Activated CD8-positive, alpha-beta memory T cell treated with anti-CD3 and anti-CD28 coated beads for 4 hours (primary cell): ENCODE measurements around the gene EHBP1.
"Not testable (repeated sequence)": the region's sequence is repeated elsewhere in the genome, so short reads cannot be mapped to it uniquely, and the experiment has no call there.

ENCODE experiments used
- DNase-seq, 2 donors: peaks; one replicate each; pipeline ENCODE4 v3.0.0-alpha.2; 2020; ENCODE audit warnings: low read depth in 2 of 2

EHBP1 gene

GRCh38 chr2:63018439-63018838, 312.9 kb downstream of the EHBP1 start:
- no peak for DNase-seq

- not testable (repeated sequence) for DNase-seq
These were observed 314.2 kb downstream of the EHBP1 start for GRCh38 chr2:63019686-63020085.

DNA sequence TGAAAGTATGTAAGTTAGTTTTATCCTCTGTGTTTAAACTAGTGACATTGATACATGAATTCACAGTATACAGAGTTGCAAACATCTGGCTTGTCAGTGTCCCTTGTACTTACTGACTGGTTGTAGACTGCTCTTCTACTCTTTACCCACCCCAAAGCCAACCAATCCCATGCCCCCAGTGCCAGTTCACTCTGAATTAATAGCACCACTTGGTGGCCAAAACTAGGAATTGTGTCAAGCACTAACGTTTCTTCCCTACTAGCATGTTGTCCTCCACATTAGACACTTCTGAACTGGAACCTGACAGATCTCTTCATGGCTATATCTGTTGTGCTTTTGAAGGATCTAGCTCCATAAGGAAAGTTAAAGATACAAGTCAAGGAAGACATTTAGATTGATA, 317.9 kb downstream of the EHBP1 start:
- DNase-seq: no peak

DNA sequence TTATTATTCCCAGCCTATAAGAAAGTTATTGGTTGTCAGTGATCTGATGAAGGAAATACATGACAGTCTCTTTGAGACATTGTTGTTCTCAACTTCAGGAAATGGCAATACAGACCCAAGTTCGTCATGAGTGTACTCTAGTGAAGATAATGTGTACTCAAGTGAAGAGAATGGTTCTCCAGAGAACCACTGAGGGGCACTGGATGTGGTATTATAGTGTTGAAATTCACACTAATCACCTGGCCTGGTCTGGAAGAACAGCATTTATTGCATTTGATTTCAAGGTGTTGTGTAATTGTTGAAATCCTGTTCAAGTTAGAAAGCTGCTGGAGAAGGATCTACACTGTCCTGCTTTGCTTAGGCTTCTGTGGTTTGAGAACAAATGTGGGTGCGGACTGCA, 321.7 kb downstream of the EHBP1 start:
- no peak for DNase-seq

DNA sequence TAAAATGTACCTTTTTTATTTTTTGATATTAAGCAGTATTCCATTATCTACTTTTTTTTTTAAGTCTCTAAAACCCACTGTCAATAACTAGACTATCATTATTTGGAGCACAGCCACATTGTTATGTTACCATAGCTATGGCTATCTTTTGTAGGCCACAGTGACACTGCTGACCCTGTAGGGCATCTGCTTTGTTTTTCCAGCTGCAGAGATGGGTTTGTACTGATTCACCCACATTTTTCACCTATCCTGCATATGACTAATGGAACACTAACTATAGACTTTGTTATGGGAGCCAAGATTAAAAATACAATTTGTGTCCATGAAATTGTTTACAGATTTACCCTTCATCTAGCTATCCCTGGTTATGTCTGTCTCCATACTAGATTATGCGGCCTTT, 323.5 kb downstream of the EHBP1 start:
- DNase-seq: no peak

DNA sequence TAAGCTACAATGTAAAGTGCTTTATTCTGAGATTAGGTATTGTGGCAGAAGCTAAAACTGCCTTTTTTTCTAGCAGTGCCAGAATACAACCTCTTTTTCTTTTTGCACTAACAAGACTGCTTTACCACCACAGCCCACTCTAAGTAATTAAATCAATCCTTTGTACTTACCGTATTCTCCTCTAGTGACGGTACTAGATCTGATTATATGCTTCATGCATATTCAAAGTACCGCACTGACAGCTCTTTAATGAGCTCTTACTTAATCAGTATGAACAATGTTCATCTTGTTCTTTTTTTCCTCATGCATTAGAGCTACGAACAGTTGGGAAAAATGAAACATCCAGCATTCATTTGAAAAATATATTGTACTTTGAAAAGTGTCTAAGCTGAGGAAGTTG, 329.0 kb downstream of the EHBP1 start:
- DNase-seq: no peak

- no peak for DNase-seq
These were observed 329.7 kb downstream of the EHBP1 start for GRCh38 chr2:63035169-63035568.

- no peak for DNase-seq
These were observed 330.1 kb downstream of the EHBP1 start for GRCh38 chr2:63035660-63036059.

DNA sequence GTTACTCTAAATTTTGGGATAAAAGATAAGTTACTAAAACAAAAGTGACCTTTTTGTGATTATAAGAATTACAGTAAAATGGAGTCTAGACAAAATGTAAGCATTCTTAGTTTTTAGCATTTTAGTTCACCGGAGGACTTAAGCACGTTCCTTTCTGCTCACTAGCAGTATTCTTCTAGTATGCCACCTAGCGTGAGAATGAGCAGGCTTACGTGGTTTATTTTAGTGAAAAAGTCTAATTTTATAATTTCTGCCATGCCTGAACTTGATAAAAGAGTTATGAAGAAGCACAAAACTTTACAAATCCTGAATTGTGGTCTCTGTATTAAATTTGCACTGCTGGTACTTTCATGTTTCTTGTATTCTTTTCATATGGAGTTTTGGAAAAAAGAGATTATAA, 332.5 kb downstream of the EHBP1 start:
- DNase-seq: no peak

- no peak for DNase-seq
These were observed 335.1 kb downstream of the EHBP1 start for GRCh38 chr2:63040586-63040985.

DNA sequence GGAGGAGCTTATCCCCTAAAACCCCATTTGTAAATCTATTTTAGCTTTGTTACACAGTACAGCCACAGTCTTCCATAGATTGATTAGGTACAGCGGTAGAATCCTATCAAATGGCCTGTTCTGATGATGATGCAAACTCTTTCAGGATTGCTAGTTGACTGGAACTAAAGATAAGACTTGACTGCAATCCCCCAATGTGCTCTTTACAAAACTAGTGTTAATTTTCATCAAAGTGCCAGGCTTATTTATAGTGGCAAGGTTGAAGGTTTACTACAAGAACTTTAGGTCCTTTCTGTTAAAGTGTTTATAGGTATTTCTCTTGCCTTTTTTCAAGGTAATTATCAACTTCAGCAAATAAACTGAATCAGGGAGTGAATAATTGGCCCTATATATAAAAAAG, 336.1 kb downstream of the EHBP1 start:
- no peak for DNase-seq

DNA sequence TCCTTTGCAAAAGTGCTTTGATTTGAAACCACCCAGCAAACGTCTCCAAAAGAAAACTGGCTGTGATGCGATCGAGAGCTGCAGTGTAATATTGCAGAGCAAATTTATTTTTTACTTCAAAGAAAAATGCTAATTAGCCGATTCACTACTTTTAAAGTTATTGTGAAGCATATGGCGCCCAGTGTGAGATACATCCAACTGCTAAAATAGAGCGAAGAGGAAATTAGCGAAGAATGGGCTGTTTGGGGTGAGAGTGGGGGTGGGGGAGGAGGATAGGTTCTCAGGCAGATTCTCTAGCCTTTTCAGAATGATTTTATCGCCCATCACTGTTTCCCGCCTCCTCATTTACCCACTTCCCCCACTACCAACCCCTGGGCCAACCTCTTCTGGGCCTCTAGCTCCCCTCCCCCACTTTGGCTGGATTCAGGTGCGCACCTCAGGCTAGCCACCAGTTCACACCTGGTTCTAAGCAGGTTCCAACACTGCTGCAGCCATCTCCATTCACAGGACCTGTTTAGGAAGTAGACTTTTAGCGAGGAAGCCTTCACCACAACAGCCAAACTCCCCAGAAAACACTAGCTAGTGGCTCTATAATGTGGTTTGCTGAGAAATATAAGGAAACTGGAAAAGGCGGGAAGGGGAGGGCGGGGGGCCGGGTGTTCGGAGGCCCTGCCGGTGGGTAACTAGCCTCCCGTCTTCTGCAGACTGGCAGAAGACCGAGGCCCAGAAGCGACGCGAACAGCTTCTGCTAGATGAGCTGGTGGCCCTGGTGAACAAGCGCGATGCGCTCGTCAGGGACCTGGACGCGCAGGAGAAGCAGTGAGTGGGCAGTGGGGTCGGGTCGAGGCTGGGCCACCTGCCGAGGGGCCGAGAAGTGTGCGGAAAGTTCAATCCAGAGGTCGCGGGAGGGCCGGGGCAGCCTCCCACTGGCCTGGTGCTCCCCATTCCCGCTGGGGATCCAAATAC, 339.1 kb downstream of the EHBP1 start:
- DNase-seq: no peak

- DNase-seq: no peak
These were observed 341.0 kb downstream of the EHBP1 start for GRCh38 chr2:63046552-63046951.

DNA sequence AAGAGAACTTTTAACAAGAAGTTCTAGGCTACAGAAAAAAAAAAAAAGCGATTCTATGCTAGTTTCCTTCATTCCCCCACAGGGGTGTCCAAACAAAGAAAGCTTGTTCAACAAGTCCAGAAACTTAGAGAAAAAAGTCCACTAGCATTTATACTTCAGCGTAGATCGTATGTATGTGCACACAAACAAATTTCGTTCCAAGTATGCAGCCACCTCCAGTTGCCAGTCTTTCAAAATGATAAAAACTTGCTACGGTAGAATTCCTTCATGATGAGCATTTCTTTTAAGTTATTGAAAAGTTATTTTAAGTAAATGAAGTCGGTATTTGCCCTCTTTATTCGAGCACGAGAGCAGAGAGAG, 341.4 kb downstream of the EHBP1 start:
- no peak for DNase-seq

DNA sequence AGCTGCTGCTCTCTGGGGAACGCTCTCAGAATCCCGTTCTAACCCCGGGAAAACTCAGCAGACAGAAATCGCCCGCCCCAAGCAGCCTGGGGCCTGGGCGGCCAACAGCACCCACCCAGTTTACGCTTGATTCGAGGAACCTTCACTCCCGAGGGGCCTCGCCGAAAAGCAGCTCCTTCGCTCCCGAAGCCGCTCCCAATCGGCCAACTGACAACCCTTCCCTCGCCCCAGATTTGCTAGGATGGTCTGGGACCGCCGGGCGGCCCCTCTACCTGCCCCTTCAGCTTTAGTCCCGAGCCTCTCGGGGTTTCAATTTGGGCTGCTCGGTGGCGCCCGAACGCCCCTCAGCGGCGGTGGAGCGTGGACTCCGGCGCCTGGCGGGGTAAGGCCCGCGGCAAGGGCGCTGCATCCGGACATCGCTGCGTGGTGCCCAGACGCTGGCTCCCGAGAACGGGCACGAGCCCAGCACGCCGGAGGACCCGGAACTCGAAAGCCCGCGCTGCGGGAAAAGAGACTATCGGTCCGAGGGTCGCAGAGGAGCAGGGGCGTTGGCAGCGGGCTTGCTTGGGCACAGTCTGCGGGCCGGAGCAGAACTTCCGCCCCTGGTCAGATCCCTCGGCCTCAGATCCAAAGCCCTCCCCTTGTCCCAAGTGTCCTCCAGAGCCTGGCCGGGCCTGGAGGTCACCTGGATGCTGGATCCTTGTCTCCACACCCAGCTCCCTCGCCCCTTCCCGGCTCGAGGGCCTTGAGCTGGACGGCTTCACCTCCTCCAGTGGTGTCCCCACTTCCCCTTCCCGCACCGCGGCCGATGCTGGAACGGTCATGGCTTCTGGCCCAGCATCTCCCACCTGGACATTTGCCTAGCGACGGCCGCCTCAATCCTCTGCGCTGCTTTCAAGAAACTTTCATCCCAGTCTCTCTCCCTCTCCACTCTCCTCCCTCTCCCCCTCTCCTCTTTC, 342.1 kb downstream of the EHBP1 start:
- no peak for DNase-seq

GRCh38 chr2:63048367-63049171, 343.1 kb downstream of the EHBP1 start:
- no peak for DNase-seq

- no peak for DNase-seq
These were observed 343.9 kb downstream of the EHBP1 start for GRCh38 chr2:63049211-63049969.

DNA sequence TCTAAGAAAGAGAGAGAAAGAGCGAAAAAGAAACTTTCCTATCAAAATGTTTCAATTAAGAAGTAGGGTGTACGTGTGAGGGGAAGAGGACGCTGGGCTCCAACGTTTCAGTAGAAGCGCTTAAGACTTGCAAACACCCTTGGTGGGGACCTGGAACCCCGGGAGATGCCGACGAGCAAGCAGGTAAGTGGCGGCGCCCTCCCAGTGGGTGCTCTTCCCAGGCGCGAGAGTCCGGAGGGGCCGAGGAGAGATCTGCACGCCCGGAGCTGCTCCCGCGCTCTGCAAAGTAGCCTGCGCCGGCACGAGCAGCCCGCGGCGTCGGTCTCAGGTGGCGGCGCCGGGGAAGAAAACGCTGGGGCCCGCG, 344.4 kb downstream of the EHBP1 start:
- no peak for DNase-seq

DNA sequence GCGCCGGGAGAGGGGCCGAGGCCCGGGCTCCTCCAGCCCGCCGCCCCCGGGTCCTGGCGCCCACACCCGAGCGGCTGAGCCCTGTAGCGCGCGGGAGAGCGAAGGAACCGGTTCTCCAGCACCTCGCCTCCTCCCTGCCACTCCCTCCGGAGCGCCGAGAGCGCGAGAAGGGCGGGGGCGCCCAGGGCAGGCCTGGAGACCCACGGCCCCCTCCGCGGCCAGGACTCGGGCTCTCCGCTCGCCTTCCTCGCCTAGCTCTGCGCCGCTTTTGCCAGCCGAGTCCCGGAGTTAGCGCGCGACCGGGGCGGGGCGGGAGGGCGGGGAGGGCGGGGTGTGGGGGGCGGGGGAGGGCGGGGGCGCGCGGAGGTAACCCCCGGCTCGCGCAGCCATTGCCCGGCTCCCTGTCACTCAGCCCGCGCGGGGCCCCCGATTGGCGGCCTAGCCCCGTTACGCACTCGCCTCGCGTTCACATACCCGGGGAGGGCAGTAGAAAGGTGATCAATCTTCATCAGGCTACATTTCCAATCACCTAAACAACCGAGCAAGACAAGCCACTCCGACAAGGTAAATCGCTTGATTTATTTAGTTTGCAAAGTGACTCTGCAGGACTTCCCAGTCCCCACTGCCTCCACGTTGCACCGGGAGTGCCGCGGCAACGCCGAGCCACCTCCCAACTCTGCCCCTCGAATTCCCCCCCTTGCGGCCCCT, 345.0 kb downstream of the EHBP1 start, which contains the start of gene OTX1:
TSS of gene OTX1 (plus strand) at position 497 of the 708 bp plus-strand sequence. CDS start 2,161 bp downstream, outside the sequence.
- DNase-seq: no peak
